ENCODE results near the gene REEP5. TPM values are rescaled to one million over a fixed set of nuclear protein-coding genes. Genes with fewer than 3 reads are reported as not detected.

The REEP5 gene
- total RNA-seq, 1 experiment from 2014 or later = 85.2 TPM

GRCh38 chr5:112935675-112936074 is 13.6 kb upstream of the REEP5 start:
- no peaks in the 10 kb centered on the region for H4K20me1 ChIP-seq (ENCODE audit: low read length)
- H3K4me3 ChIP-seq (ENCODE audit: low read length) = no peak overlapping the region
- no peaks in the 10 kb centered on the region for H3F3A ChIP-seq (ENCODE audit: low read length, unreplicated experiment)
- TF ChIP-seq EZH2 (IDR thresholded peaks at IDR 0.05; ENCODE audit: low read length, unreplicated experiment) (no peak), CTCF (conservative IDR thresholded peaks at IDR 0.05; ENCODE audit: low read depth, low read length) (no peak), EZH2phosphoT487 (IDR thresholded peaks at IDR 0.05; ENCODE audit: borderline replicate concordance, low read length) (no peak)
- H3K27me3 ChIP-seq (ENCODE audit: low read length) = no peaks in the 10 kb centered on the region
- no peak overlapping the region for H2AFZ ChIP-seq (ENCODE audit: low read length)
- CTCF ChIA-PET = no interaction called here
- peaks cover 5% of the 10 kb centered on the region for H3K4me1 ChIP-seq (ENCODE audit: insufficient read depth, low read length)
- POLR2A ChIA-PET (ENCODE audit: unreplicated experiment) = no interaction called here
- H3K36me3 ChIP-seq (ENCODE audit: low read depth, low read length) = no peaks in the 10 kb centered on the region
- H3K9me2 ChIP-seq (replicated peaks; ENCODE audit: low read length) = no peaks in the 10 kb centered on the region
- peak; percentile 51 for ATAC-seq
- BruUV-seq (replicated peaks) = no TSS peak
- peak; percentile 19 for DNase-seq
- H3K79me2 ChIP-seq (ENCODE audit: low read length) = no peaks in the 10 kb centered on the region
- no peak overlapping the region for H3K27ac ChIP-seq (ENCODE audit: low read length)
- no peak overlapping the region for H3K4me2 ChIP-seq (ENCODE audit: low read length)
- intact Hi-C loops (cut with micrococcal nuclease) = loop anchor here (2.0 kb wide), 1 partner anchor 21 kb away; no protein-coding TSS in a partner anchor
- H3K9ac ChIP-seq (ENCODE audit: low read length) = no peak overlapping the region
- H3K9me3 ChIP-seq (ENCODE audit: low read length) = no peaks in the 10 kb centered on the region

GRCh38 chr5:112934366-112934663 is 12.3 kb upstream of the REEP5 start:
- no TSS peak for BruUV-seq (replicated peaks)
- Histone ChIP-seq H2AFZ (ENCODE audit: low read length) (no peak overlapping the region), H3K4me1 (ENCODE audit: insufficient read depth, low read length) (peaks cover 12% of the 10 kb centered on the region), H3K9ac (ENCODE audit: low read length) (no peak overlapping the region), H3K4me3 (ENCODE audit: low read length) (no peak overlapping the region), H3K36me3 (ENCODE audit: low read depth, low read length) (no peaks in the 10 kb centered on the region), H3K9me3 (ENCODE audit: low read length) (no peaks in the 10 kb centered on the region), H4K20me1 (ENCODE audit: low read length) (no peaks in the 10 kb centered on the region), H3K27ac (ENCODE audit: low read length) (no peak overlapping the region), H3K9me2 (replicated peaks; ENCODE audit: low read length) (no peaks in the 10 kb centered on the region), H3K4me2 (ENCODE audit: low read length) (no peak overlapping the region), H3K79me2 (ENCODE audit: low read length) (no peaks in the 10 kb centered on the region), H3K27me3 (ENCODE audit: low read length) (no peaks in the 10 kb centered on the region), H3F3A (ENCODE audit: low read length, unreplicated experiment) (peaks cover under 1% of the 10 kb centered on the region)
- ATAC-seq = no peak
- TF ChIP-seq CTCF (conservative IDR thresholded peaks at IDR 0.05; ENCODE audit: low read depth, low read length) (no peak), EZH2 (IDR thresholded peaks at IDR 0.05; ENCODE audit: low read length, unreplicated experiment) (no peak), EZH2phosphoT487 (IDR thresholded peaks at IDR 0.05; ENCODE audit: borderline replicate concordance, low read length) (no peak)
- no peak for DNase-seq
- POLR2A ChIA-PET (ENCODE audit: unreplicated experiment) = no interaction called here
- intact Hi-C loops (cut with micrococcal nuclease) = no loop called here
- CTCF ChIA-PET = no interaction called here

- H3K27ac ChIP-seq (ENCODE audit: low read length) = no peak overlapping the region
- H4K20me1 ChIP-seq (ENCODE audit: low read length) = no peaks in the 10 kb centered on the region
- H3K4me2 ChIP-seq (ENCODE audit: low read length) = no peak overlapping the region
- peaks cover 15% of the 10 kb centered on the region for H3K4me1 ChIP-seq (ENCODE audit: insufficient read depth, low read length)
- H3K36me3 ChIP-seq (ENCODE audit: low read depth, low read length) = no peaks in the 10 kb centered on the region
- ChIA-PET CTCF (no interaction called here), POLR2A (ENCODE audit: unreplicated experiment) (interaction anchor here (0.7 kb wide), 1 partner anchor 18 kb away, joined by 4 read pairs; no protein-coding TSS in a partner anchor)
- no peak overlapping the region for H2AFZ ChIP-seq (ENCODE audit: low read length)
- H3K4me3 ChIP-seq (ENCODE audit: low read length) = no peak overlapping the region
- intact Hi-C loops (cut with micrococcal nuclease) = no loop called here
- H3F3A ChIP-seq (ENCODE audit: low read length, unreplicated experiment) = peaks cover 4% of the 10 kb centered on the region
- BruUV-seq (replicated peaks) = no TSS peak
- no peak for TF ChIP-seq EZH2 (IDR thresholded peaks at IDR 0.05; ENCODE audit: low read length, unreplicated experiment)
- H3K9ac ChIP-seq (ENCODE audit: low read length) = no peak overlapping the region
- H3K9me2 ChIP-seq (replicated peaks; ENCODE audit: low read length) = no peaks in the 10 kb centered on the region
- H3K9me3 ChIP-seq (ENCODE audit: low read length) = no peaks in the 10 kb centered on the region
- peak; percentile 11 for DNase-seq
- ATAC-seq = peak; percentile 41; the same call in 1 of the 2 replicates
- no peaks in the 10 kb centered on the region for H3K79me2 ChIP-seq (ENCODE audit: low read length)
- no peaks in the 10 kb centered on the region for H3K27me3 ChIP-seq (ENCODE audit: low read length)
Measured at GRCh38 chr5:112933651-112934365, 11.8 kb upstream of the REEP5 start.
